IPS DF 4.7 (cell line): Measurements from ENCODE around the gene IL16.
"Not testable (repeated sequence)": the region's sequence is repeated elsewhere in the genome, so short reads cannot be mapped to it uniquely, and the experiment has no call there.

Experiments used
- DNase-seq: peaks from one replicate; pipeline ENCODE4 v3.0.0-alpha.2; 2013; ENCODE audit warnings: low spot score; ENCODE audit errors: extremely low read depth

IL16 gene

GRCh38 chr15:81334768-81335435, 138.2 kb downstream of the IL16 start:
- DNase-seq, result no peak

- DNase-seq, result no peak
These were observed 139.0 kb downstream of the IL16 start for GRCh38 chr15:81335631-81336030.

GRCh38 chr15:81336568-81336967, 139.9 kb downstream of the IL16 start:
- no peak for DNase-seq

GRCh38 chr15:81337241-81337640, 140.6 kb downstream of the IL16 start:
- no peak for DNase-seq

- DNase-seq, result no peak
These were observed 141.1 kb downstream of the IL16 start for GRCh38 chr15:81337713-81338157.

- DNase-seq, result no peak
These were observed 141.7 kb downstream of the IL16 start for GRCh38 chr15:81338170-81339007.

GRCh38 chr15:81339321-81339720, 142.6 kb downstream of the IL16 start:
- no peak for DNase-seq

GRCh38 chr15:81339851-81340250, 143.2 kb downstream of the IL16 start:
- no peak for DNase-seq

- DNase-seq, result no peak
These were observed 144.7 kb downstream of the IL16 start for GRCh38 chr15:81341351-81341750.

- DNase-seq, result no peak
These were observed 146.7 kb downstream of the IL16 start for GRCh38 chr15:81343371-81343770.

- DNase-seq, result no peak
These were observed 149.9 kb downstream of the IL16 start for GRCh38 chr15:81346611-81347010.

GRCh38 chr15:81347910-81348309, 151.2 kb downstream of the IL16 start:
- no peak for DNase-seq

- DNase-seq, result not testable (repeated sequence)
These were observed 152.0 kb downstream of the IL16 start for GRCh38 chr15:81348691-81349090.

- DNase-seq, result no peak
These were observed 152.6 kb downstream of the IL16 start for GRCh38 chr15:81349271-81349670.

GRCh38 chr15:81351651-81352050, 155.0 kb downstream of the IL16 start:
- no peak for DNase-seq

GRCh38 chr15:81356252-81356651, 159.6 kb downstream of the IL16 start:
- DNase-seq, result no peak

GRCh38 chr15:81357180-81357686, 160.6 kb downstream of the IL16 start:
- DNase-seq, result no peak

- no peak for DNase-seq
These were observed 161.6 kb downstream of the IL16 start for GRCh38 chr15:81358248-81358647.

- DNase-seq, result no peak
These were observed 163.8 kb downstream of the IL16 start for GRCh38 chr15:81360491-81360890.

- no peak for DNase-seq
These were observed 165.2 kb downstream of the IL16 start for GRCh38 chr15:81361891-81362290.

GRCh38 chr15:81362790-81363189, 166.1 kb downstream of the IL16 start:
- DNase-seq, result no peak

- no peak for DNase-seq
These were observed 166.6 kb downstream of the IL16 start for GRCh38 chr15:81363276-81363675.
